Stimulated activated CD8-positive, alpha-beta memory T cell treated with anti-CD3 and anti-CD28 coated beads, Interleukin-12 subunit alpha, Interleukin-12 subunit beta, amount 100 ng/mL, for 4 hours (primary cell): ENCODE measurements around the gene DPY19L1.
"Not testable (repeated sequence)": the region's sequence is repeated elsewhere in the genome, so short reads cannot be mapped to it uniquely, and the experiment has no call there.

ENCODE experiments used
- DNase-seq: peaks from one replicate; pipeline ENCODE4 v3.0.0-alpha.2; 2020; ENCODE audit warnings: low read depth

The DPY19L1 gene

DNA sequence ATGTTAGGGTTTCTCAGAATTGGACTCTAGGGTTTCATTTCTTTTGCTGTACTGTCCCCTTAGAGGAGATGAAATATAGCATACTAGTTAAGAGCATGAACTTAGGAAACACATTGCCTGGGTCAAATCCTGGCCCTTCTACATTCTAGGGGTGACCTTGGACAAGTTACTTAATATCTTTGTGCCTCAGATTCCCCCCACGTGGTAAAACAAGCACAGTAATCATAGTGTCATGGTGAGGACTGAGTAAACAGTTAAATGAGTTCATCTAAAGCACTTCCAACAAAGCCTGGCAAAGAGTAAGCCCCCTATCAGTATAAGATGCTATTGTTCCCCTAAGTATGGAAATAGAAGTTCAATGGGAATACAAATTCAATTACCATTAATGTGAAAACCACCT, 5.1 kb downstream of the DPY19L1 start:
- DNase-seq, result no peak

GRCh38 chr7:35030848-35031247, 6.4 kb downstream of the DPY19L1 start:
- DNase-seq, result no peak

GRCh38 chr7:35029311-35029710, 8.0 kb downstream of the DPY19L1 start:
- no peak for DNase-seq

DNA sequence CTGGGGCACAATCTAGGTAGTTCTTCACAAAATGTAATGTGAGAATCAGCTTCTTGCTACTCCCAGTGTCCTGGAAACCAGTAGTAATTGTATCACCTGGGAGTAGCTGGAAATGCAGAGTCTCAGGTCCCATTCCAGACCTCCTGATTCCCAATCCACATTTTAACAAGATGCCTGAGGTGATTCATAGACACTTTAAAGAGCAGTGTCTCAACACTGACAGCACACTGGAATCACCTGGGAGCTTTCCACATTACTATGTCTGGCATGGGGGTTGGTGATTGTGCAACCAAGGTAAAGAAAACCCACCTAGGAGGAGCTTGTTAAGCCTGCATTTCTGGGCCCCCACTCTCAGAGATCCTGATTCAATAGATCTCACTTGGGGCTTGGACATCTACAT, 11.1 kb downstream of the DPY19L1 start:
- no peak for DNase-seq

- DNase-seq, result no peak
Measured at GRCh38 chr7:35025369-35025870, 11.9 kb downstream of the DPY19L1 start.

- no peak for DNase-seq
Measured at GRCh38 chr7:35024298-35024697, 13.0 kb downstream of the DPY19L1 start.

DNA sequence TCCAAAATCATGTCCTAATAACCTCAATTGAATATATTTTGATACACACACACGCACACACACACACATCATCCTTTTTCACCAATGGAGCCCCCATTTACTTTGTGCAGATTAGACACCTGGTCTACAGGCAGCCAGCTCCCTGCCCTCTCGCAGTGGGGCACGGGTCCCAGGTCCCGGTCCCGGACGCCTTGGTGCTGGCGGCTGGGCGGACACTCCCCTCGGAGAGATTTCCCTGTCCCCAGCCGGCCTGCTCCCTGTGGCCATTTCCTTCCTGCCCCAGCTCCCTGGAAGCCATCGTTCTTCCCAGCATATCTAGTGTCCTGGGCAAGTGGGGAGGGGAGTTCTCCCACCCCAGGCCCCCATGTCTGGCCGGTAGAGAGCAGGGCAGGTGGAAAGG, 14.6 kb downstream of the DPY19L1 start:
- DNase-seq, result no peak

GRCh38 chr7:35021445-35021844, 15.8 kb downstream of the DPY19L1 start:
- DNase-seq, result no peak

DNA sequence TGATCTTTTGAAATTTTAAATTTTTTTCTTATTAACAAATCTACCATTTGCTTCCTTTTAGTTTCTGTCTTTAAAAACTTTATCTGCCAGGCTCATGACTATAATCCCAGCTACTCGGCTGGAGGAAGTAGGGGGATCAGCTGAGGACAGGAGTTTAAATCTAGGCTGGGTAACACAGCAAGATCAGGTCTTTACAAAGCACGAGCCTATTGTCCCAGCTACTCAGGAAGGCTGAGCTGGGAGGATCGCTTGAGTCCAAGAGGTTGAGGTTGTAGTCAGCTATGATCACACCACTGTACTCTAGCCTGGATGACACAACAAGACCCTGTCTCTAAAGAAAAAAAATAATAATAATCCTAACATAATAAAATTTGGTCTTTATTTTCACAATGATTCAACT, 17.5 kb downstream of the DPY19L1 start:
- DNase-seq, result no peak

- DNase-seq, result no peak
Measured at GRCh38 chr7:35019179-35019729, 18.0 kb downstream of the DPY19L1 start.

- no peak for DNase-seq
Measured at GRCh38 chr7:35015346-35015859, 21.9 kb downstream of the DPY19L1 start.

GRCh38 chr7:35012160-35012559, 25.1 kb downstream of the DPY19L1 start:
- DNase-seq, result no peak

GRCh38 chr7:35011085-35011484, 26.2 kb downstream of the DPY19L1 start:
- DNase-seq, result no peak

DNA sequence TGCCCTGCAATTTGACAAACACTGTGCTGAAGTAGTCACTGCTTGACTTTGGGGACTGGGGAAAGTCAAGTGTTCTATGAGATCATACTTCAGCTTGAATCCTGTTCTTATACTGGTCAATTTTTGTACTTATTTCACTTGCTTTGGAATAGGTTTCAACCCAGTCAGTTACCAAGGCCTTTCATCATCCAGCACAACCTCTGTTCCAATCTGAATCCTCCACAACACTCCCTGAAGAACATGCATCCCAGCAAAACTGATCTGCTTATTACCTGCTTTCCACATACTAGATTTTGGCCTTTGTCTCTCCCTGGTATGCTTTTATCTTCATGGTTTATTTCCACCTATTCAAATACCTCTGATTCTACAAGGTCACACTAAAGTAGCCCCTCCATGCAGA, 29.5 kb downstream of the DPY19L1 start:
- no peak for DNase-seq

DNA sequence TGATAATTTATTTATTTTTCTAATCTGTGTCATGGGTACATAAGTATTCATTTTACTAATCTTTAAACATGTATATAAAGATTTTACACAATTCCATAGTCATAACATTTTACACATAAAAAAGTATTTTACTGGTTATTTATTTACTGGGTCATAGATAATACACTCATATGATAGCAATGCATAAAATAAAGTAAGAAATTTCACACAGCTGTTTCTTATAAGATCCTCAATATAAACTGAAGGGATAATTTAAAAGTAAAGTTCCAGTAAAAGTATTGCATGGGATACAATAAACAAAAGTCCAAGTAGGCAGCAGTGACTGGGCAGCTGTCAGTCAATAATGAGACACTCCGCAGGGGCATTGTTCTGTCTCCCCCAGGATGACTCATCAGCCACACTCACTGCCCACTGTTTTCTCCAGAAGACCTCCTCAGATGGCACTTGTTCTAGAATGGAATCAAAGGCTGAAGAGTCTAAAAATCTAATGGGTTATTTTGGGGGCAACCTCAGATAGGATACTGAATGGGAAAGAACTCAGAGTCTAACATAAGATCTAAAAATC, 32.7 kb downstream of the DPY19L1 start:
- no peak for DNase-seq

DNA sequence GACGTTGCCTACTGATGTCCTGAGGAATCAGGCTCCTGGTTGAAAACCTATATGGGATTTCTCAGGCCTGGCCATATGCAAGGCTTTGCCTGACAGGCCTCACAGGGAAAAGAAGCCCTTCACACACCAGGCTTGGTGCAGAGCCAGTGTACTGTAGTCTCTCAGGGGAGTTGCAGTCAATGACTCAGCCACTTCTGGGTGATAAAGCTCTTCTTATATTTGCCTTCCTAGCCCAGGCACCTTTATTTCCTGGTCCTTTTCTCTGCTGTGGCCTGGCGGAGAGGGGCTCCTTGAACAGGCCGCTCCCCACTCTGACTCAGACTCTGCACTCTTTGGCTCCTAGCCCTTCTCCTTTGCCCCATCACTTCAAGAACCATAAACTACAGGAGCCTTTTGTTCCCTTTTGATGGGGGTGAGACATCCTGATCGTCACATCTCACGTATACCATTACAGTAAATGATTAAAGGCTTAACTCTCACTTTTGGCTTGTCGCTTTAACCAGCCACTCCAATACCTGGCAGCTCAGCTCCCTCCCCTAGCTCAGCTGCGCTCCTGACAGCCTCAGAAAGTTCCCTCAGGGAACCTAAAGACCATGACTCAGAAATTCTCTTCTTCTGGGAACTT, 33.5 kb downstream of the DPY19L1 start:
- no peak for DNase-seq

GRCh38 chr7:35003177-35003650, 34.1 kb downstream of the DPY19L1 start:
- DNase-seq, result not testable (repeated sequence)

DNA sequence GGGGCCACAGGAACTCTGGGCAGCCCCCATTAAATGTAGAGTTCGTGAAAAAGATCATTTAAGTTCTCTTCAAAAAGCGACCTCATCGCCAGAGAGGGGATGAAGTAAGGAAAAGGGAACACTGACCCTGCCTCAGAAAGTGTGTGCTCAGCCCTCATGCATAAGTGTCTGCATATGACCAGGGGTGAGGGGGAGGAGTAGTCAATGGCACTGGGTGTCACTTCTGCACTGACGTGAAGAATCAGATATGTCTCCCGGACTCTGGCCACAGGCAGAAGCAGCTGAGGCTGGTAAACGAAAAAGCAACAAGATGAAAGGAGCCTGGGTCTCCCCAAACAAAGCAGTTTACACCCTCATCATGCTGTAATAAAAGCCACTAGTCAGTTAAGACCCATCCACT, 39.0 kb downstream of the DPY19L1 start:
- DNase-seq, result not testable (repeated sequence)

GRCh38 chr7:34996423-34997090, 40.7 kb downstream of the DPY19L1 start:
- DNase-seq, result not testable (repeated sequence)

- DNase-seq, result no peak
Measured at GRCh38 chr7:34995757-34996156, 41.5 kb downstream of the DPY19L1 start.

DNA sequence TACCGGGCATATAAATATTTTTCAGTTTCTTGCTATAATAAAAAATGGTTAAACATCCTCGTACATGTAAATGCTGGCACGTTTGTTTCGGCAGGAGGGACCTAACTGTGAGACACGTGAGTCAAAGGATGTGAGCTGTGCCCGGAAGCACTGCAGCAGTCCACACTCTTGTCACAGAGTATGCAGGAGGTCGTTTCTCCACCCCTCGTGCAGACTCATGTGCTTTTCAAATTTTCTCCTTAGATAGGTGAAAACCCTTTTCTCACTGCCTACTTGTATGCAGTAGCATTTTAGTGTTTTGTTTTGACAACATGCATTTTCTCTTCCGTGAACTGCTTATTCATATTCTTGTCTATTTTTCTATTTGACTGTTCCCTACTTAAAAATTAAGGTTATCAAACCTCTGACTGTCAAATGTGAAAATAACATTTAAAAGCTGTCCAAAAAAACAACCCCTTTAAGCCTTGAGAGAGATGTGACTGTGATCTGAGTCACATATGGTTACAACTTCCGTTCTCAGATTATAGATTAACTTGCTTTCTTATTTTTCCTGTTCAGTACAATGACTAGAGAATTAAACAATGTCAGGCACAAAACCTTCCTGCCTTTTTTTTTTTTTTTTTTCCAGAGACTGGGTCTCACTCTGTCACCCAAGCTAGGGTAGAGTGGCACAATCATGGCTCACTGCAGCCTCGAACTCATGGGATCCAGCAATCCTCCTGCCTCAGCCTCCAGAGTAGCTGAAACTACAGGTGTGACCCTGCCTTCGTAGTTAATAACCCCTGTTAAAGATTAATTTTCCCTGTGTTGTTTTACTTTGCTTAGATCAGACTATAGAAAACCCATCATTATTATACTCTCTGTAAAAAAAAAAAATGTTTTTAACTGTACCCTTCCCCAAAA, 45.1 kb downstream of the DPY19L1 start:
- peak; percentile 4 for DNase-seq
